MG63 (cell line): ENCODE results near the gene KCNIP2. TPM values are rescaled to one million over a fixed set of nuclear protein-coding genes. Genes with fewer than 3 reads are reported as not detected.
A peak's percentile ranks its signal among the peaks of the same experiment; 100 is the strongest.

Source experiments
- DNase-seq: peaks from one replicate; pipeline ENCODE4 v3.0.0-alpha.2; 2020
- H3K27me3 ChIP-seq: fragments of 250-450 bp; sonication (Bioruptor Pico); 2 replicates; pipeline ENCODE4 v1.5.1; 2020; ENCODE audit warnings: mild to moderate bottlenecking, moderate library complexity
- H3K36me3 ChIP-seq: fragments of 250-450 bp; sonication (Bioruptor Pico); 2 replicates; pipeline ENCODE4 v1.5.1; 2020; ENCODE audit warnings: mild to moderate bottlenecking, moderate library complexity
- H3K4me3 ChIP-seq: fragments of 250-450 bp; sonication (Bioruptor Pico); 2 replicates; pipeline ENCODE4 v1.5.1; 2020; ENCODE audit warnings: mild to moderate bottlenecking, moderate library complexity
- H3K9me3 ChIP-seq: fragments of 250-450 bp; sonication (Bioruptor Pico); 2 replicates; pipeline ENCODE4 v1.5.1; 2020; ENCODE audit warnings: mild to moderate bottlenecking, moderate library complexity
- total RNA-seq: library from RNA; depleted of rRNA; stranded (reverse); fragments of >200 nt; shearing (Covaris generic); gene quantifications from 2 replicates; pipeline ENCODE4 v1.2.3, GENCODE V29; 2014; ENCODE audit warnings: low replicate concordance

KCNIP2 gene
- total RNA-seq, 1 experiment from 2014 or later: not detected

DNA sequence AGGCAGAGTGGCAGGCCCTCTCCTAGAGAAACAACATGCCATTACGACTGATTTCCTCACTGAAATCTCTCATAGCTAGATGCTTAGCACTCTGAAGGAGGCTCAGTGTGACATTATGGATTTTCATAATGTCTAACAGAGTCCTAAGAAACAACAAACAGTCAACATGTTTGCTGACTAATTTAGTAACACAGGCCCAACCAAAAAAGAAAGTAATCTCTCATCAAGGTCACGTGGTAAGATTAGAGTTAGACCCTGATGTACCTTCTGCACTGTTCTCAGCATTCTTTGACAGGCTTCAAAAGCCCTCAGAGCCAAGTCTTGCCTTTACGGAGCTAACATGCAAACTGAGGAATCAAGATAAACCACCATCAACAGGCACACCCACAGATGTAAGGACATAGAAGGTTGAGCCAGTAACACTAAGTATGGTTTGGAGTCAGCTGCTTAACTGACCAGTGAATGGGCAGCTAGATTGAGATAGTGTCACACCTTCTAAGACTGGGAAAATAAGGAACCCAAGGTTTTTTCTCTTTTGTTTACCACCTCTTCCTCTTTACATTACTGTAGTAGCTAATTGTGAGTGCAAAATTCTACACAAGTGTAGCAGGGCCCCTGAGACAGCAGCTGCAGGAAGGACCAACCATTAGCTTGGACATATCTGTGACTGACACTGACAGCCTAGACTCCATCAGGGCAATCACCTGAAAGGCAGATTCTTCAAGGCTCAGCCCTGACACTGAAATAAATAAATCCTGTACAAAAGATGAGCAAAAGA is 15.3 kb upstream of the KCNIP2 start:
- Histone ChIP-seq H3K36me3 (no peaks in the 10 kb centered on the region; the same call in 1 of the 2 replicates), H3K4me3 (no peak overlapping the region), H3K27me3 (no peaks in the 10 kb centered on the region), H3K9me3 (peaks cover 10% of the 10 kb centered on the region)
- no peak for DNase-seq

DNA sequence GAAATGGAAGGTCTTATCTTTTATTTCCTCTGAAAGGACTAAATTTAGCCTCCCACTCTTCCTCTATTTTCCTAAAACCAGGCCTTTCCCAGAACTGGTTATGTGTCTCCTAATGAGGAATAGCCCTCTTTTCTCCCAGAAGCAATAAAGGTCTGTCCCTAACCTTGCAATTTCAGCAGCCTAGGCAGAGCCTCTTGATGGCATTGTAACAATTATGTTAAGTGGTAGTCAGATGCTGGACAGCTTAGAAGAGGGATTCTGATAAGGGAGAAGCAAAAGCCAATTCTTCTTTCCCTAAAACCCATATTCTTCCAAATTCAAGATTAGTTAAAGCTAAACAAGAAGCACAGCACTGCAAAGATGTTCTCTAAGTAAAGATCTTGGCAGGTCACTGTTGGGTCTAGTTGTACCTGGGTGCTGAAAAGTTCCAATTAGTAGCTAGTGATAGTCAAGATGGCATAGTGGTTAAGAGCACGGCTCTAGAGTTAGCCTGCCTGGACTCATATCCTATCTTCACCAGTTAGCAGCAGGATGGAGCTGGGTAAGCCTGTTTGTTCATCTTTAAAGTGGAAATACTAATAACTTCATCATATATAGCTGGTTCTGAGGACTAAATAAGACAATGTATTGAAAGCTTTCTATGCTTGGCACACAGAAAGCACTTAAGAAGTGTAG is 14.3 kb upstream of the KCNIP2 start:
- DNase-seq: no peak
- Histone ChIP-seq H3K27me3 (no peaks in the 10 kb centered on the region), H3K4me3 (no peak overlapping the region), H3K36me3 (no peaks in the 10 kb centered on the region; the same call in 1 of the 2 replicates), H3K9me3 (peaks cover 10% of the 10 kb centered on the region)

DNA sequence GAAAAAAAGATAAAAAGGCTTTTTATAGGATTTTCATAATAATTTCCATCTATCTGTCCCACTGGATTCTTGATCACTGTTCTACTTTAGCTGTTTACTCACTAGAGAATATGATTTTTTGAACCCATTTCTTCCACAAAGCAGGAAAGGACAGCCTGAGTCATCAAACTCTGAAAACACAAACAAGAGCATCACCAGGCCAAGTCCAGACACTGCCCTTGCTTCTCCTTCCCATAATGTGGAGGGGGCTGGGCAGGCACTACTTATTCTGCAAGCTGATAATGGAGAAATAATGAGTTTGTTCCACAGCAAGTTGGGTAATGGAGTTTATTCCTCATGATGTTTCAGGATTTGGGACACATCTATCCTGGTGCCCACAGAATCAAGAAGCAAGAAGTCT is 13.0 kb upstream of the KCNIP2 start:
- DNase-seq: peak; percentile 32
- no peaks in the 10 kb centered on the region; the same call in 1 of the 2 replicates for H3K36me3 ChIP-seq
- H3K4me3 ChIP-seq: no peak overlapping the region
- no peaks in the 10 kb centered on the region for H3K27me3 ChIP-seq
- peaks cover 10% of the 10 kb centered on the region for H3K9me3 ChIP-seq

DNA sequence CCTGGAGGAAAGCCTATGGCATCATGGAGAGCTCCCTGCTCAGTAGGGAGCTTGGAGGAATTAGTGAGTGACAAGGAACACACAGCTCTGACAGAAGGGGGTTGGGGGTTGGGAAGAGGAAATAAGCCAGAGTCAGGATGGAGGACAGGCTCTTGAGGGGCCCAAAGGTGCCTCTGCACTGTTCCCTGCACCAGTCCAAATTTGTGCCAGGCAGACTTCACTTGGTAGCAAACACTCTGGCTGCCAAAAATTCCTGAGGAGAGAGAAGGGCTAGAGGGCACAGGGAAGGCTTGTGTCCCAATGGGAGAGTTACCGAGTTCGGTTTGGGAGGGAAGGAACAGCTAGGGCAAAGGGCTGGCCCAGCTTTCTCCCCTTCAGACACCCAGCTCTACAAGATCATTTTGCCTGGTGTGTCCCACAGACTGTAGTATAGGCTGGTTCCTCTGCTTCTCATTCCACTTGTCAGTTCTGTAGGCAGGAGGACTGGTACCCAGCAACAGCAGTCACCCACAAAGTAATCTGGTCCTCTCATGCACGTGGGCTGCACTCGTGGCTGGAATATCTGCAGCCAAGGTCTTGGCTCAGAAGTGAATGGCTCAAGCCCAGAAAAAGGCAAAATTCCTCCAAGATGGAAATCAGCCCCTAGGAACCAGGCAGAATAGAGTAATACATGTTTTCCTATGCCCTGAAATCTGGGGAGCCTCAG is 8.0 kb upstream of the KCNIP2 start:
- DNase-seq: no peak
- no peaks in the 10 kb centered on the region for H3K9me3 ChIP-seq

DNA sequence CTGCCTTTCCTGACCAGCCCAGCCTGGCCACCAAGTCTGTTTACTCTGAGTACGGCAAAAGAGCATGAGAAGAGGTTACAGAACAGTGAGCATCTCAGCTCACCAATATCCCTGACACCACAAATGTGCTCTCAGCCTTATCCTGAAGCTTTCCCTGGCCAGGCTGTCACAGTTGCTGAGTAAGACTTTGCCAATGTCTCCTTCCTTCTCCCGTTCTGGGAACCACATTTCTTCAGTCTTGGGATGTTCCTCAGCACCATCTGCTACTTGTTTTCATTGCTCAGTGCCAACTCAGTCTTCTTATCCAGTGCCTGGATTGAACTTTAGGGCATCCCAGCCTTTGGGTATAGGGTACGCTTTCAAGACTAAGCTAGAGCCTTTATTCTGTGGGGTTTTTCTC is 7.1 kb upstream of the KCNIP2 start:
- Histone ChIP-seq H3K27me3 (no peaks in the 10 kb centered on the region), H3K36me3 (no peaks in the 10 kb centered on the region), H3K9me3 (no peaks in the 10 kb centered on the region), H3K4me3 (no peak overlapping the region)
- no peak for DNase-seq

More for the DNA sequence above, 8.0 kb upstream of the KCNIP2 start:
- no peaks in the 10 kb centered on the region for H3K36me3 ChIP-seq
- H3K27me3 ChIP-seq: no peaks in the 10 kb centered on the region
- H3K4me3 ChIP-seq: no peak overlapping the region

DNA sequence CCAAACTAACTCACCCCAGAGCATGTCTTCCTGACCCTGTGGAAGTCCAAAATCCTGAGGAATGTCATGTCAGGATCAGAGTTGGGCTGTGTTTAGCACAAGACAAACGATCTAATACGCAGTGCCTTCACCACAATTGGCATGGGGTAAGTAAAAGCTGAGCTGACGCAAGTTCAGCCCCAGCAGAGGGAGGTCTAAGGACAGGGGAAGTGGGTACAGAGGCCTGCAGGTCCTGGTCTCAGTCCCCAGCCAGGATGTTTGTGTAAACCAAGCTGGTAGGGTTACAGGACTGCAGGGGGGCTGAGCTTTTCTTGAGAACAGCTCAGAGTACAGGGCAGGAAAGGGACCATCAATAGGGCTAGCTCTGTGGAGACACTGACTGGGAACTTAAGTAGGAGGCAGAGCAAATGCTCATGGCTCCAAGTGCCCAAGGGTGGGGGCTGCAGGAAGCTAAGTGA is 5.3 kb upstream of the KCNIP2 start:
- Histone ChIP-seq H3K9me3 (no peaks in the 10 kb centered on the region), H3K27me3 (no peaks in the 10 kb centered on the region), H3K4me3 (no peak overlapping the region), H3K36me3 (no peaks in the 10 kb centered on the region)
- DNase-seq: no peak

DNA sequence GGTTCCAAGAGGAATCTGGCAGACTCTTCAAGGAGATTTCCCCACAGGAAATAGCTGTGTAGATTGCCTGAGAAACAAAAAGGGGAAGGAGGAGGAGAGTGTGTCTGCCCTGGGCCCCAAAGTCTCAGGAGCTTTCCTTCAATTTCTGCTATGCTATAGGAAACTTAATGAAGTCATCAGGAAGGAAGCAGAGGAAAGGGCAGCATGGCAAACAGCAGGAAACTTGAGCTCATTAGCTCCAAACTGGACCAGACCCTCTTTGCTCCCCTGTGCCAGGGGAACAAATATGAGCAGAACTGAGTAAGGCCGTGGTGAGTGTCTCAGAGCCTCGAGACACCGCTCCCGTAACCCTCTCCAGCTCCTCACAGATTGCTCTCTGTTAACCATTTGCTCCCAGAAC is 4.8 kb upstream of the KCNIP2 start:
- Histone ChIP-seq H3K27me3 (no peaks in the 10 kb centered on the region), H3K36me3 (no peaks in the 10 kb centered on the region), H3K4me3 (no peak overlapping the region), H3K9me3 (no peaks in the 10 kb centered on the region)
- DNase-seq: no peak

DNA sequence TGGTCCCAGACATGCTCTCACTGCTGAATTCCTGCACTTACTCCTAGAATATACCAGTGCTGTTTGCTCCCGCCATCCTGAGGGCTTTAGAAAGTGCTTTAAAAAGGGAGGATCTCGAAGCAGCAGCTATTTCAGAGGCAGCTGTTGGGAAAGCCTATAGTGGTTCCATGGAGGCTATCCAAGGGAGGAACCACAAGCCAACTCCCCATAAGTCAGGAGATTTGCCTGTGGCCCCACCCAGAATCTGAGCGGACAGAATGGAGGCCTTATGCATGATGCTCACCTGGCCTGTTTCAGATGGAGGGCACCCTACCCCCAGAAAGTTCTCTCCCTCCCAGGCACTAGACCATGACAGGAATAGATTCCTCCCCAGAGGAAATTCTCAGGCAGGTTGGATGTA is 2.3 kb upstream of the KCNIP2 start:
- Histone ChIP-seq H3K36me3 (no peaks in the 10 kb centered on the region), H3K27me3 (no peaks in the 10 kb centered on the region), H3K9me3 (no peaks in the 10 kb centered on the region), H3K4me3 (no peak overlapping the region)
- no peak for DNase-seq

DNA sequence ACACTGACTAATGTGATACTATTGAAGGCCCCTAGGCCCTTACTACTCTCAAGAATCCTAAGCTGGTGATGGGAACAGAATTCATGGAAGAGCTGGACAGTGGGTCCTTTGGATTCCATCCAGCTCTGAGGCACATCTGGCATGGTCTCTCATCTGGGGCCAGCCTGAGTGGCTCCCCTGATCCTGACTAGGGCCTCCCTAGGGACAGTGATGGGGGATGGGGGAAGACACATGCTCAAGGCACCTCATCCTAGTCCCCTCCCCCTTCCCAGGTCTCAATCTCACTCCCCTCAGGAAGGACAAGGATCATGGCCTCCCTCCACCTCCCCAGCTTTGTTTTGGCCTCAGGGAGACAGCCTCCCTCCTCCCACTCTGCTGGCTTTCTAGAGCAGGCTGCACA is 1.8 kb downstream of the KCNIP2 start:
- DNase-seq: no peak
- Histone ChIP-seq H3K9me3 (no peaks in the 10 kb centered on the region), H3K4me3 (no peak overlapping the region), H3K36me3 (no peaks in the 10 kb centered on the region), H3K27me3 (no peaks in the 10 kb centered on the region)

DNA sequence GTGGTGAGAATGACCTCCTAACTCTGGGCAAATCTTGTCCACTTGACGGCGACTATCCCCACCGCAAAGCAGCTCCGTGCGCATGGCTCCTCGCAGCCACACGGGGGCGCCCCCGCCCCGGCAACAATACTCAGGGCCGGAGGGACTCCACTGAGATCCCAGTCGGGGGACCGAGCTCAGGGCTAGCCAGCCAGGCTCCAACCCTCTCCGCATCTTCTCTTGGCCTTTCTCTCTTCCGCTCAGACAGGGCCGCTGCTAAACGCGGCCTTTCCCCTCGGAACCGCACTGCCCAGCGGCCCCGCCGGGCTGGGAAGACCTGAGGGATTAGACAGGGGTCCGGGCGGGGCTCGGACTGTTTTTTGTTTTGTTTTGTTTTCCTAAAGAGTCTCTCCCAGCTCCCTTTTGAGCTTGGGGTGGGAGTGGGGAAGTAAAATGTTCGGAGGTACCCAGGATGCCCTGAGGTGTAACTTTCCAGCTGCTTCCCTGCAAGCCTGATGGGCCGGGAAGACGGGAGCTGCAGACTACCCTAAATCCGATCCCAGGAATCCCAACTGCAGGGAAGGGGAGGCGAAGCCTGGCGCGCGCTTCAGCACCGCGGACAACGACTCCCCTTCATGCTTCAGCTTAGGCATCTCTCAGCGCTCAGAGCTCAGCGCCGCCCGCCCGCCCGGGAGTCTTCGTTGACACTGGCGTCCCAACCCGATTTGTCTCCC is 2.7 kb downstream of the KCNIP2 start:
- H3K36me3 ChIP-seq: no peaks in the 10 kb centered on the region
- H3K9me3 ChIP-seq: no peaks in the 10 kb centered on the region
- peak; percentile 69 for DNase-seq
- H3K4me3 ChIP-seq: peak overlapping the region; percentile 11; the same call in 1 of the 2 replicates
- no peaks in the 10 kb centered on the region for H3K27me3 ChIP-seq

DNA sequence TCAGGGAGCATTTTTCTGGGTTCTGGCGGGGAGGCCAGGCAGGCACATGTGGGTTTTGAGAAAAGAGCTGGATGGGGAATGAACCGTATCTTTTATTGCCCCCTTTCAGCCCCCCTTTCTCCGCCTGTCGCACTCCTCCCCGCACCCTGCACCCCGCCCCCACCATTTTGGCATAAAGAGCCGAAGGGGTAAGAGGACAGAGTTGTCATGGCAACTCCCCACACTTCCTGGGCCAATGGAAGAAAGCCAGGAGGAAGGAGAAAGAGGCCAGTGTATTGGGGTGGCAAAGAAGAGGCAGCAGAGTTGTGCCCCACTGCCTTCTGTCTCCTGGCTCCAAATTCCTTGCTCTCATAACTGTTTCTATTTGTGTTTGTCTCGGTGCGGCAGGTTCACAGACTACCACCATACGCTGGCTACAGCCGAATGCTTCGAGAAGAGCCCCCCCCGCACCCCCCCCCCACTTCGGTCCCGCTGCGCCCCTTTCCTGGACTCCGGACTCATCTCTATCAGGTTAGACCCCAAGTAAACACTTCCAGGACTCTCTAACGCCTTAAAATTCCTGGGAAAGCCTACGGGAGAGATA is 3.4 kb downstream of the KCNIP2 start:
- DNase-seq: no peak
- H3K27me3 ChIP-seq: no peaks in the 10 kb centered on the region
- H3K4me3 ChIP-seq: no peak overlapping the region
- H3K36me3 ChIP-seq: no peaks in the 10 kb centered on the region
- no peaks in the 10 kb centered on the region for H3K9me3 ChIP-seq

DNA sequence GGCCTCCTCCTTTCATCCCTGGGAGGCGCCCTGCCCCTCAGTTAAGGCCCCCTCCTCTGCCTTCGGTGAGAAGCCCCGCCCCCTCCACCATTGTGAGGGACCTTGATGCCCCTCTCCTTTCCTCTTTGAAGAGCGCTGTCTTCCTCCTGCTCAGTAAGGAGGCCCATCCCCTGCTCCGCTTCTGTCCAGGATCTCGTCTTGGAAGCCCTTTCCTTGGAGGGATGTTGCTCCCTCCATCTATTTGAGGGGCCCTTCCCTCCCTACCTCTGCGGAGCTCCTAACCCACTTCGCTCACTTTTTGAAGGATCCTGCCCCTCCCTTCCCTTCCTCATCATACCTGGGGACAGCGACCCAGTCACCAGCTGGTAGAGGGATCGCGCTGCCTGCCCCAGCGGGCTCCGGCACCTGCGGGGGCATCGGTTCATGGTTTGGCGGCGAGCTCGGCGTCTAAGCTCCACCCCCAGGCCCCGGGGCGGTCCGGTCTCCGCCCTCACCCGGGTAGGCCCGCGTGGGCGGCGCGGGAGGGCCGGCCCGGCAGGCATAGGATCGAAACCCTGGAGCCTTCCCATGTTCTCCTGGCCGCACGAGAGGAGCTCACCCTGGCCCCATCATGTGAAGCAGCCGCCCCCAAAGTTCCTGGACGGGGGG is 4.1 kb downstream of the KCNIP2 start:
- H3K4me3 ChIP-seq: no peak overlapping the region

DNA sequence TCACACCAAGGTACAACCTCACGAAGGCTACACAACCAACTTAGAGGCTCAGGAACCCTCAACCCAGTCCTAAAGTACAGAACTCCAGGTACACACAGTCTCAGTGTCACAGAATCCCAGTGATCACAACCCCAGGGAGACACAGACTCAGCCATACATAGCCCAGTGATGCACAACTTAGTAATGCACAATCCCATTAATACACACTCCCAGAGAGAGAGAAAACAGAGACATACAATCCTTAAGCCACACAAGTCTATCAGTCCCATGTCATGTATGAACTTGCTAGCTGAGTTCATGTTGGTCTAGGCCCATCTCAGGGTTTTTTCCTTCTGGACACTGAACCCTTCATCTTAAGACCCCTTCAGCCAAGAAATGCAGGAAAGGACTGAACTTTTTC is 4.6 kb downstream of the KCNIP2 start:
- H3K9me3 ChIP-seq: no peaks in the 10 kb centered on the region

More for the DNA sequence above, 4.1 kb downstream of the KCNIP2 start:
- DNase-seq: no peak
- H3K36me3 ChIP-seq: no peaks in the 10 kb centered on the region
- H3K27me3 ChIP-seq: no peaks in the 10 kb centered on the region
- H3K9me3 ChIP-seq: no peaks in the 10 kb centered on the region

DNA sequence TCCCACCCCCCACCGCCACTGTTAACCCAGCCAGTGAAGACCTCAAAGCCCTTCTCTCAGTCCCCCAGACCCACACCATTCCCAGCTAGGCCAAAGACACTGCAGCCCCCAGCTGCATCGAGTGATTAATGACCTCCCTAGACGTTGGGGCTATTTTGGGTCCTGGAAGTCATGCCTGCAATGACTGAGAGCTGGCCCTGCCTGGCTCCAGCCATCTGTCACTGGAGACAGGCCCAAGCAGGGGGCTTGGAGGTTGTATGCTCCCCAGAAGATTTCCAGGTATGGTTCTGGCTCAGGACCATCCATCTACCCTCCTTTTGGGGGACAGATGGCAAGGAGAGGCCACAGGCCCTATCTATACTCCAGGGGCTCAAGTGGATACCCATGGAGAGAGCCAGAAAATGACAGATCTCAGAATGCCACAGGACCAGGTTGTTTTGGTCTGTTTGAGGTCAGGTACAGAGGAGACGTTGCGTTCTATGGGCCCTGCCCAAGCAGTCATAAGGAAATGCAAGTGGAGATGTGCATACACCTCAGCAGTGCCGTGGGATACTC is 5.1 kb downstream of the KCNIP2 start:
- Histone ChIP-seq H3K9me3 (no peaks in the 10 kb centered on the region), H3K4me3 (no peak overlapping the region), H3K36me3 (no peaks in the 10 kb centered on the region), H3K27me3 (no peaks in the 10 kb centered on the region)
- no peak for DNase-seq

More for the DNA sequence above, 4.6 kb downstream of the KCNIP2 start:
- DNase-seq: no peak
- Histone ChIP-seq H3K4me3 (no peak overlapping the region), H3K36me3 (no peaks in the 10 kb centered on the region), H3K27me3 (no peaks in the 10 kb centered on the region)

DNA sequence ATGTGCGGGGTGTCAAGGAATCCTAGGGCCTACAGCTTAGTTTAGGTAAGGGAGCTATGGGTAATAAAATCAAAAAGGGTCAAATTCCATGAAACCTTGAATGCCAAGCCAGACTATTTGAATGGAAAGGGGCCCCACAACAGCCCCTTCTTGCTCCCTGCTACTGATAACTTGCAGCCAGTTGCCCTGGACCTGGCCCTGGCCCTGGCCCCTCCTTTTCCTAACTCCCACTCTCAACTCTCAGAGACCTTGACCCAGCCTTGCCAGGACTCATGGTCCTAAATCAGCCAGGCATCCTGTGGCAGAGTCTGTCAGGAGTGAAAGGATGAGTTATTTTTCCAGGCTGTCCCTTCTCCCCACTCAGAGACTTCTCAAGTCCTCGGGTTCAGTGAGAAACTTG is 5.9 kb downstream of the KCNIP2 start:
- H3K4me3 ChIP-seq: no peak overlapping the region
- no peaks in the 10 kb centered on the region for H3K36me3 ChIP-seq
- no peaks in the 10 kb centered on the region for H3K27me3 ChIP-seq
- no peaks in the 10 kb centered on the region for H3K9me3 ChIP-seq
- no peak for DNase-seq

DNA sequence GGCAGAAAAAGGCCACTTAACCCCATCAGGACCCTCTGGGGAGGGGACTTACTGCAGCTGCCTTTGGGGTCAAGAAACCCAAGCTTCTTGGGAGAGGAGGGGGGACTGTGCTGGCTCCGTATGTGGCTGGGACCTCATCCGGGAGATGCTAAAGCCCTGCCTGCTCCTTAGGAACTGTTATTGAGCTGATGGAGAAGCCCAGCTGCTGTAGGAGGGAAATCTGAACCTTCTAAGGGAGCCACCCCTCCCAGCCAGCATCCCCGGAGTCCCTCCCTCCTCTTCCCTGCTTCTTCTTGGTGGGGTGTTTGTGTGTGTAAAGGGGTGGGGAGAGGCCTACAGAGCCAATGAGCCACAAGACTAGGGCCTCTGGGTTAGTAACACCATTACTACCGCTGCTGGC is 8.2 kb downstream of the KCNIP2 start:
- Histone ChIP-seq H3K4me3 (no peak overlapping the region), H3K36me3 (no peaks in the 10 kb centered on the region), H3K9me3 (no peaks in the 10 kb centered on the region), H3K27me3 (no peaks in the 10 kb centered on the region)
- no peak for DNase-seq
